HEK293 (cell line): ENCODE measurements around the gene TRIM24.

Experiments
- CTCF ChIA-PET: fragments of 350-600 bp; formaldehyde crosslinking; extraction: SDS; loops from one replicate; lab custom pipeline; 2021; ENCODE audit warnings: antibody characterized with exemption; lab: Yijun Ruan, JAX
- POLR2A ChIA-PET: fragments of 300-600 bp; formaldehyde crosslinking; extraction: SDS; loops from one replicate; lab custom pipeline; 2020; ENCODE audit warnings: antibody characterized with exemption, inconsistent platforms; lab: Yijun Ruan, JAX
- H3K27ac ChIP-seq: fragments of 200-500 bp; sonication (Bioruptor generic); 2 replicates; pipeline ENCODE4 v1.5.1; 2014; ENCODE audit warnings: low read depth, low read length, control low read depth, inconsistent platforms; ENCODE audit errors: extremely low read depth
- H3K36me3 ChIP-seq, 2 experiments: fragments of 200-500 bp in 1 of 2; sonication (Bioruptor generic) in 1 of 2; 1 replicate in 1 of 2; 2 replicates in 1 of 2; pipeline ENCODE4 v1.5.1; 2014 to 2017; ENCODE audit warnings: inconsistent platforms in 2 of 2, low read length in 2 of 2; ENCODE audit not compliant: control insufficient read depth in 2 of 2, insufficient read depth in 1 of 2
- H3K4me1 ChIP-seq: fragments of 200-500 bp; sonication (Bioruptor generic); 2 replicates; pipeline ENCODE4 v1.5.1; 2014; ENCODE audit warnings: mild to moderate bottlenecking, low read length, inconsistent platforms; ENCODE audit not compliant: control insufficient read depth, insufficient read depth
- H3K4me3 ChIP-seq: 2 replicates; pipeline ENCODE4 v1.5.1; 2011; ENCODE audit warnings: low read depth, mild to moderate bottlenecking, control low read depth, low read length, moderate library complexity
- H3K9me3 ChIP-seq: fragments of 200-500 bp; sonication (Bioruptor generic); 2 replicates; pipeline ENCODE4 v1.5.1; 2014; ENCODE audit warnings: low read depth, low read length, inconsistent platforms; ENCODE audit not compliant: control insufficient read depth, insufficient read depth
- HIC1 ChIP-seq: fragments of 450-650 bp; formaldehyde crosslinking; IDR thresholded peaks from 2 replicates; pipeline ENCODE4 v1.5.1; 2016; ENCODE audit warnings: missing biosample characterization, missing genetic modification characterization
- PRDM2 ChIP-seq: fragments of 450-650 bp; formaldehyde crosslinking; IDR thresholded peaks from 2 replicates; pipeline ENCODE4 v1.5.1; 2016; ENCODE audit warnings: missing biosample characterization, missing genetic modification characterization, borderline replicate concordance
- REPIN1 ChIP-seq: fragments of 450-650 bp; formaldehyde crosslinking; IDR thresholded peaks from 2 replicates; pipeline ENCODE4 v1.5.1; 2017; ENCODE audit warnings: missing biosample characterization, missing genetic modification characterization, low read depth
- SP2 ChIP-seq: fragments of 450-650 bp; formaldehyde crosslinking; IDR thresholded peaks from 2 replicates; pipeline ENCODE4 v1.5.1; 2016; ENCODE audit warnings: missing biosample characterization, missing genetic modification characterization
- TRIM28 ChIP-seq: IDR thresholded peaks from 2 replicates; pipeline ENCODE4 v1.6.1; 2011; ENCODE audit warnings: low read length, control low read depth, borderline replicate concordance
- ZBTB8A ChIP-seq: fragments of 450-650 bp; formaldehyde crosslinking; IDR thresholded peaks from 2 replicates; pipeline ENCODE4 v1.5.1; 2016; ENCODE audit warnings: missing biosample characterization, missing genetic modification characterization
- ZEB2 ChIP-seq: fragments of 450-650 bp; formaldehyde crosslinking; IDR thresholded peaks from 2 replicates; pipeline ENCODE4 v1.5.1; 2016; ENCODE audit warnings: missing biosample characterization, missing genetic modification characterization
- ZFP37 ChIP-seq: fragments of 450-650 bp; formaldehyde crosslinking; IDR thresholded peaks from 2 replicates; pipeline ENCODE4 v1.5.1; 2016; ENCODE audit warnings: missing biosample characterization, missing genetic modification characterization
- ZNF19 ChIP-seq: fragments of 450-650 bp; formaldehyde crosslinking; IDR thresholded peaks from 2 replicates; pipeline ENCODE4; 2016; ENCODE audit warnings: missing biosample characterization, missing genetic modification characterization, low read depth
- ZNF221 ChIP-seq: fragments of 450-650 bp; formaldehyde crosslinking; IDR thresholded peaks from 2 replicates; pipeline ENCODE4 v1.5.1; 2017; ENCODE audit warnings: missing biosample characterization, missing genetic modification characterization, borderline replicate concordance
- ZNF223 ChIP-seq: fragments of 450-650 bp; formaldehyde crosslinking; IDR thresholded peaks from 2 replicates; pipeline ENCODE4 v1.5.1; 2016; ENCODE audit warnings: missing biosample characterization, missing genetic modification characterization
- ZNF266 ChIP-seq: fragments of 450-650 bp; formaldehyde crosslinking; IDR thresholded peaks from 2 replicates; pipeline ENCODE4 v1.5.1; 2016; ENCODE audit warnings: missing biosample characterization, missing genetic modification characterization, low read depth
- ZNF530 ChIP-seq: fragments of 450-650 bp; formaldehyde crosslinking; IDR thresholded peaks from 2 replicates; pipeline ENCODE4 v1.5.1; 2016; ENCODE audit warnings: low read depth, missing biosample characterization, missing genetic modification characterization
- ZNF610 ChIP-seq: fragments of 450-650 bp; formaldehyde crosslinking; IDR thresholded peaks from 2 replicates; pipeline ENCODE4 v1.5.1; 2016; ENCODE audit warnings: missing biosample characterization, missing genetic modification characterization, borderline replicate concordance
- ZNF701 ChIP-seq: fragments of 450-650 bp; formaldehyde crosslinking; IDR thresholded peaks from 2 replicates; pipeline ENCODE4 v1.5.1; 2016; ENCODE audit warnings: missing biosample characterization, missing genetic modification characterization
- ZNF747 ChIP-seq: fragments of 450-650 bp; formaldehyde crosslinking; IDR thresholded peaks from 2 replicates; pipeline ENCODE4 v1.5.1; 2016; ENCODE audit warnings: missing biosample characterization, missing genetic modification characterization
- ZNF791 ChIP-seq: fragments of 450-650 bp; formaldehyde crosslinking; IDR thresholded peaks from 2 replicates; pipeline ENCODE4 v1.5.1; 2016; ENCODE audit warnings: missing biosample characterization, missing genetic modification characterization
- TF ChIP-seq, protein P1 (sequence below): fragments of 450-650 bp; formaldehyde crosslinking; IDR thresholded peaks from 2 replicates; pipeline ENCODE4 v1.5.1; 2016; ENCODE audit warnings: missing biosample characterization, missing genetic modification characterization

TRIM24 gene

GRCh38 chr7:138417764-138418163, 42.3 kb upstream of the TRIM24 start:
- Histone ChIP-seq H3K4me3 (no peak overlapping the region), H3K4me1 (no peaks in the 10 kb centered on the region), H3K36me3 (no peaks in the 10 kb centered on the region), H3K27ac (no peak overlapping the region), H3K9me3 (no peaks in the 10 kb centered on the region)
- CTCF ChIA-PET: interaction anchor here (0.8 kb wide), 1 partner anchor 518 kb away, joined by 3 read pairs; no protein-coding TSS in a partner anchor
- POLR2A ChIA-PET: no interaction called here
- TF ChIP-seq ZNF530 (tag by site-specific recombination): no peak
- no peak for TF ChIP-seq ZEB2
- TF ChIP-seq REPIN1 (tag by site-specific recombination): no peak
- TF ChIP-seq ZFP37 (tag by site-specific recombination): no peak
- TF ChIP-seq, protein P1, sequence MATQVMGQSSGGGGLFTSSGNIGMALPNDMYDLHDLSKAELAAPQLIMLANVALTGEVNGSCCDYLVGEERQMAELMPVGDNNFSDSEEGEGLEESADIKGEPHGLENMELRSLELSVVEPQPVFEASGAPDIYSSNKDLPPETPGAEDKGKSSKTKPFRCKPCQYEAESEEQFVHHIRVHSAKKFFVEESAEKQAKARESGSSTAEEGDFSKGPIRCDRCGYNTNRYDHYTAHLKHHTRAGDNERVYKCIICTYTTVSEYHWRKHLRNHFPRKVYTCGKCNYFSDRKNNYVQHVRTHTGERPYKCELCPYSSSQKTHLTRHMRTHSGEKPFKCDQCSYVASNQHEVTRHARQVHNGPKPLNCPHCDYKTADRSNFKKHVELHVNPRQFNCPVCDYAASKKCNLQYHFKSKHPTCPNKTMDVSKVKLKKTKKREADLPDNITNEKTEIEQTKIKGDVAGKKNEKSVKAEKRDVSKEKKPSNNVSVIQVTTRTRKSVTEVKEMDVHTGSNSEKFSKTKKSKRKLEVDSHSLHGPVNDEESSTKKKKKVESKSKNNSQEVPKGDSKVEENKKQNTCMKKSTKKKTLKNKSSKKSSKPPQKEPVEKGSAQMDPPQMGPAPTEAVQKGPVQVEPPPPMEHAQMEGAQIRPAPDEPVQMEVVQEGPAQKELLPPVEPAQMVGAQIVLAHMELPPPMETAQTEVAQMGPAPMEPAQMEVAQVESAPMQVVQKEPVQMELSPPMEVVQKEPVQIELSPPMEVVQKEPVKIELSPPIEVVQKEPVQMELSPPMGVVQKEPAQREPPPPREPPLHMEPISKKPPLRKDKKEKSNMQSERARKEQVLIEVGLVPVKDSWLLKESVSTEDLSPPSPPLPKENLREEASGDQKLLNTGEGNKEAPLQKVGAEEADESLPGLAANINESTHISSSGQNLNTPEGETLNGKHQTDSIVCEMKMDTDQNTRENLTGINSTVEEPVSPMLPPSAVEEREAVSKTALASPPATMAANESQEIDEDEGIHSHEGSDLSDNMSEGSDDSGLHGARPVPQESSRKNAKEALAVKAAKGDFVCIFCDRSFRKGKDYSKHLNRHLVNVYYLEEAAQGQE (tag by site-specific recombination): no peak
- TF ChIP-seq ZNF747 (tag by site-specific recombination): no peak
- TF ChIP-seq SP2 (tag by site-specific recombination): no peak
- no peak for TF ChIP-seq TRIM28
- TF ChIP-seq ZBTB8A (tag by site-specific recombination): no peak
- TF ChIP-seq ZNF701: no peak
- TF ChIP-seq ZNF610 (tag by site-specific recombination): no peak
- TF ChIP-seq HIC1 (tag by site-specific recombination): no peak
- no peak for TF ChIP-seq ZNF19
- TF ChIP-seq ZNF223 (tag by site-specific recombination): no peak
- TF ChIP-seq ZNF266 (tag by site-specific recombination): no peak
- no peak for TF ChIP-seq PRDM2
- TF ChIP-seq ZNF791 (tag by site-specific recombination): no peak
- TF ChIP-seq ZNF221 (tag by site-specific recombination): no peak
- TF ChIP-seq, all 188 proteins: peak for 0
